DOHH2 (cell line): ENCODE results near the gene MRPS30.

Source experiments
- H3F3A ChIP-seq: fragments of 200-600 bp; sonication (generic), shearing (Covaris generic); 2 replicates; pipeline ENCODE4 v1.6.0; 2016; ENCODE audit warnings: antibody characterized with exemption, mild to moderate bottlenecking; ENCODE audit not compliant: control insufficient read depth, insufficient read depth
- H3K27ac ChIP-seq: fragments of 200-600 bp; sonication (generic); 2 replicates; pipeline ENCODE4 v1.5.1; 2014; ENCODE audit warnings: low read depth, mild to moderate bottlenecking, low read length, moderate library complexity
- H3K27me3 ChIP-seq: fragments of 200-600 bp; sonication (generic); 2 replicates; pipeline ENCODE4 v1.6.1; 2014; ENCODE audit warnings: mild to moderate bottlenecking, low read length, mixed read lengths; ENCODE audit not compliant: control insufficient read depth
- H3K36me3 ChIP-seq: fragments of 200-600 bp; sonication (generic); 2 replicates; pipeline ENCODE4 v1.6.1; 2014; ENCODE audit warnings: mild to moderate bottlenecking, low read length, moderate library complexity, mixed read lengths; ENCODE audit not compliant: control insufficient read depth
- H3K4me1 ChIP-seq: fragments of 200-600 bp; sonication (generic); 2 replicates; pipeline ENCODE4 v1.6.1; 2014; ENCODE audit warnings: mild to moderate bottlenecking, low read length, mixed read lengths; ENCODE audit not compliant: control insufficient read depth
- H3K4me2 ChIP-seq: fragments of 200-600 bp; sonication (generic); 2 replicates; pipeline ENCODE4 v1.6.0; 2014; ENCODE audit warnings: mild to moderate bottlenecking, low read length, moderate library complexity
- H3K4me3 ChIP-seq: fragments of 200-600 bp; sonication (generic); 2 replicates; pipeline ENCODE4 v1.5.1; 2014; ENCODE audit warnings: mild to moderate bottlenecking, low read length, mixed read lengths
- H3K79me2 ChIP-seq: fragments of 200-600 bp; sonication (generic); 2 replicates; pipeline ENCODE4 v1.6.1; 2014; ENCODE audit warnings: mild to moderate bottlenecking, low read length, mixed read lengths; ENCODE audit not compliant: control insufficient read depth
- H3K9me2 ChIP-seq: fragments of 200-600 bp; sonication (generic); replicated peaks from 2 replicates; pipeline ENCODE4 v1.6.1; 2014; ENCODE audit warnings: mild to moderate bottlenecking, low read length, mixed read lengths; ENCODE audit not compliant: control insufficient read depth
- H3K9me3 ChIP-seq: fragments of 200-600 bp; sonication (generic); 2 replicates; pipeline ENCODE4 v1.6.1; 2014; ENCODE audit warnings: antibody characterized with exemption, low read length, mixed read lengths; ENCODE audit not compliant: control insufficient read depth, insufficient read depth
- H4K20me1 ChIP-seq: fragments of 200-600 bp; sonication (generic); 2 replicates; pipeline ENCODE4 v1.6.0; 2014; ENCODE audit warnings: low read depth, mild to moderate bottlenecking, antibody characterized with exemption, low read length, moderate library complexity; ENCODE audit not compliant: control insufficient read depth, insufficient read depth
- CTCF ChIP-seq: fragments of 200-600 bp; sonication (generic); IDR thresholded peaks from one replicate; pipeline ENCODE4 v1.5.1; 2014; ENCODE audit warnings: antibody characterized with exemption, mild to moderate bottlenecking, low read depth, low read length; ENCODE audit not compliant: poor library complexity, severe bottlenecking
- EZH2phosphoT487 ChIP-seq: fragments of 200-600 bp; sonication (generic); IDR thresholded peaks from 2 replicates; pipeline ENCODE4 v1.6.1; 2017; ENCODE audit warnings: borderline replicate concordance, mild to moderate bottlenecking, antibody characterized with exemption, low read length, moderate library complexity, mixed read lengths

MRPS30 gene

DNA sequence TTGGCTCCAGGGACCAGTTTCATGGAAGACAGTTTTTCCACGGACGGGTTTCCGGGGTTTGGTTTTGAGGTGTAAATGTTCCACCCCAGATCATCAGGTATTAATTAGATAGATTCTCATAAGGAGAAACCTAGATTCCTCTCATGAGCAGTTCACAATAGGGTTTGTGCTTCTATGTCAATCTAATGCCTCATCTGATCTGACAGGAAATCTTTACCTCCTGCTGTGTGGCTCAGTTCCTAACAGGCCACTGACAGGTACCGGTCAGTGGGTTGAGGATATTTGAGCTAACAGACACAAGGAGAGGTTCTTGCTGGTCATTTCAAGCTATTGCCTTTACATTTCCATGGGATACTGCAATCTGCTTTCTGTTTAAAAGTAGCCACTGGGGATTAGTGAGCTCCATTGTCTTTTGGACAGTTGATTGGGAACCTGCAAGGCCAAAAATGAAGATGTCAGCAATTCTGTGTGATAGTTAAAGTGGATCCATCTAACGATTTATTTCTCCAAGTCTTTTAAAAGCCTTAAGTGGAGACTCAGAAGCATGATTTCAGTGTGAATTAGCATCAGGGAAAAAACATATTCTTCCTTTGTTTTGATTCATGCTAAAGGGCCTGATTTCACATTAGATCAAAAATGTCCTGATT, 38.6 kb downstream of the MRPS30 start:
- Histone ChIP-seq H4K20me1 (no peaks in the 10 kb centered on the region), H3F3A (no peaks in the 10 kb centered on the region)
- TF ChIP-seq CTCF (no peak), EZH2phosphoT487 (no peak)

DNA sequence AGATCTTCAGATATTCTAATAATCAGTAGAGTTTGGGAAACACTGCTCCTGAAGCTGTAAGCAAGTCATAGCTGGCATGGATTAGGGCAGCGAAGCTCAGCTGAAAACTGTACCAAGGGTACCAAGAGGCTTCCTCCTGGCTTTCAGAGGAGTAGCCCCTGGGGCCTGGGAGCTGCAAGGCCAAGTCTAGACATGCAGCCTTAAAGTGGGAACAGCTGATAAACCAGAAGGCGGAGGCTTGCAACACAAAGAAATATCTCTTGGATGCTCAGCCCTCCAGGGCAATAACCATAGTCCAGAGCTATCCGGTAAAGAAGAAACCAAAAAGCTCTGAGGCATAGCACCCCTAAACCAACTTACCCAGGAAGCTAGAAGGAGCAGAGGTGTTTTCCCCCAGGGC, 51.5 kb downstream of the MRPS30 start:
- Histone ChIP-seq H3K4me3 (no peak overlapping the region), H4K20me1 (no peaks in the 10 kb centered on the region), H3K4me2 (no peak overlapping the region), H3K36me3 (no peaks in the 10 kb centered on the region), H3K79me2 (no peaks in the 10 kb centered on the region), H3K27me3 (no peaks in the 10 kb centered on the region), H3K9me3 (no peaks in the 10 kb centered on the region), H3F3A (no peaks in the 10 kb centered on the region), H3K9me2 (no peaks in the 10 kb centered on the region), H3K27ac (no peak overlapping the region), H3K4me1 (no peaks in the 10 kb centered on the region)
- TF ChIP-seq CTCF (no peak), EZH2phosphoT487 (no peak)

More for the DNA sequence above, 38.6 kb downstream of the MRPS30 start:
- H3K9me3 ChIP-seq, result no peaks in the 10 kb centered on the region
- H3K4me1 ChIP-seq, result no peaks in the 10 kb centered on the region
- H3K4me3 ChIP-seq, result no peak overlapping the region
- H3K9me2 ChIP-seq, result no peaks in the 10 kb centered on the region
- no peak overlapping the region for H3K27ac ChIP-seq
- H3K79me2 ChIP-seq, result no peaks in the 10 kb centered on the region
- no peaks in the 10 kb centered on the region for H3K27me3 ChIP-seq
- no peak overlapping the region for H3K4me2 ChIP-seq
- H3K36me3 ChIP-seq, result no peaks in the 10 kb centered on the region

- Histone ChIP-seq H3K4me2 (no peak overlapping the region), H3F3A (no peaks in the 10 kb centered on the region), H3K27ac (no peak overlapping the region), H3K9me3 (no peaks in the 10 kb centered on the region), H4K20me1 (no peaks in the 10 kb centered on the region), H3K4me1 (no peaks in the 10 kb centered on the region), H3K36me3 (no peaks in the 10 kb centered on the region), H3K4me3 (no peak overlapping the region), H3K79me2 (no peaks in the 10 kb centered on the region), H3K27me3 (no peaks in the 10 kb centered on the region), H3K9me2 (no peaks in the 10 kb centered on the region)
- TF ChIP-seq EZH2phosphoT487 (no peak), CTCF (peak; percentile 34)
Measured at GRCh38 chr5:44862808-44863207, 54.1 kb downstream of the MRPS30 start.
